Fibroblast of skin of back (primary cell): Measurements from ENCODE around the gene RPL34.
A peak's percentile ranks its signal among the peaks of the same experiment; 100 is the strongest.

Source experiments
- DNase-seq: peaks from one replicate; pipeline ENCODE4 v3.0.0-alpha.2; 2013

RPL34 gene

DNA sequence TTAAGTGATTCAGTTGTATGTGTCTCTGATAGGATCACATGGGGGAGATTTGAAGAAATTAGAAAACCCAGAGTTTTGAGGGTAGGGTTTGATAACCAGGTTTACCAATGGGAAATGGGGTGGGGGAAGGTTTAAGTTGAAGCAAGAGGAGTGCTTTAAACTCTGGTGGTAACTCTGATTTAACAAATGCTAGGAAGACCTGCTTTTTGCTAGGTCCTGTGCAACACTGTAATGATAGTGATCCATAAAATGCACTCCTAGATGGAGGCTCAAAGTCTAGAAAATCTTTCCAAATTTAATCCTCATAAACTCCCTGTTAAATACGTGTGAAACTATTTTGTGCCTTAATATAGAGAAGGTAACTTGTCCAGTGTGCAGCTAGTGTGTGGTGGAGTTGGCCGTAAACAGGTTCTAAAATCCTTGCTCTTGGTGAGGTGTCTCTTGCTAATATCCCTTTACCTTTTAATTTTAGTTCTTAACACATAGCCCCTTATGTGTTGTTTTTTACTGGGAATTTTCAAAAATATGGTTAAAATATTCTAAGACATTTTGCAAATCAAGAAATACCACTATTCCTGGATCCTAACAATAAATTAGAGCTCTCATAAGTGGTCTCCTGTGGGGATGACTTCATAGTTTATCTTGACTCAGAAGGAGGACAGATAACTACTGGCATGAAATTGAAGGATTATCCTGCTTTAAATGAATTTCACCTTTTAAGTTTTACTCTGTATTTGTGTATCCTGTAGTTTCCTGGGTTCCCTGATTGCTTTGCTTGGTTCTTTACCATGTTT is 4.1 kb downstream of the RPL34 start:
- no peak for DNase-seq

DNA sequence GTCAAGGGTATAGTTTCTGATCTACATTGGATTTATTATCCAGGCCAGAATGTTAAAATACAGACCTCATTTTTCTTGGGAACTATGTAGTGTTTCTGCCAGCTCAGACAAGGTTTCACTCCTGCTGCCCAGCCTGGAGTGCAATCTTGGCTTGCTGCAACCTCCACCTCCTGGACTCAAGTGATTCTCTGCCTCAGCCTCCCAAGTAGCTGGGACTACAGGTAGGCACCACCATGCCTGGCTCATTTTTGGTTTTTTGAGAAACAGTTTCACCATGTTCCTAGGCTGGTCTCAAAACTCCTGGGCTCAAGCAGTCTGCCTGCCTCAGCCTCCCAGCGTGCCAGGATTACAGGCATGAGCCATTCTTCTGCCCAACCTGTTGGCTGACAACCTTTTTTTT is 5.7 kb downstream of the RPL34 start:
- DNase-seq: no peak

DNA sequence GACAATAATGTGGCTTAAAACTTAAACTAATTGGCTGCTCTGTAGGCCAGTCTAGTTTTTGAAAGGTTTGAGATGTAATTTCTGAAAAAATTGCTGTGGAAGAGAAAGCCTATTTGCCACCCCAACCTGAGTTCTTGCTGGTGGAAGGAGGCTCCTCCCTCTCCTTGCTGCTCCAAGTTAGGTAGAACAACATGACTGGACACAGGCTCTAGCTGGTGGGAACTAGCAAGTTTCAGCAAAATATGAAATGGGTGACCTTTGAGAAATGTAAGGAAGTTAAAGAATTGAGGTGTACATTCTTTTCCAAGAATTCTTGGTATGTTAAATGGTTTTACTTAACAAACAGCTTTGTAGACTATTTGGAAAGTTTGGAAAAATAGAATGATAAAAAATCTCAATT is 8.0 kb downstream of the RPL34 start:
- peak; percentile 21 for DNase-seq

DNA sequence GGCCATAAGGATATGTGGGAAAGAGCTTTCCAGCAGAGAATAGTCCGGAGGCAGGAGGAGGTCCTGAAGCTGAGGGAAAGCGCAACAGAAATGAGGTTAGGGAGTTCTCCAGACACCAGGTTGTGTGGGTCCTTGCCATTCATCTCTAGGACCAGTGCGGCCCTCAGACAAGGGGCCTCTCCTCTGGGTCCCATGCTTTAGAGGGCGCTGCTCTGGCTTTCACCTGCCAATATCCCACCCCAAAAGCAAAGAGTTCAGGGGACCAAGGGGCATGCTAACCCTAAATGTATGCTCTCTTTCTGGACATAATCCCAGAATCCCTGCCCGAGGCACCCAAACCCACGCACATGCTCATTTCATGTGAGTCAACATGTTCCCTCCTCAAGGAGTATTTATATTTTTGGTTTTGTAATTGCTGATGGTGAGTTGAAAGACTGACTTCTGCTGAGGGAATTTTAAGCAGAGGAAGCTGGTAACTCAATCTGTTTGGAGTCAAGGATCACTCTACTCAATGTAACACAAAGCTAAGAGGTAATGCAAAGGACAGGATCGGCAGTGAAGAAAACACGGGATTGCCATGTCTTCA is 14.8 kb downstream of the RPL34 start:
- DNase-seq: no peak

DNA sequence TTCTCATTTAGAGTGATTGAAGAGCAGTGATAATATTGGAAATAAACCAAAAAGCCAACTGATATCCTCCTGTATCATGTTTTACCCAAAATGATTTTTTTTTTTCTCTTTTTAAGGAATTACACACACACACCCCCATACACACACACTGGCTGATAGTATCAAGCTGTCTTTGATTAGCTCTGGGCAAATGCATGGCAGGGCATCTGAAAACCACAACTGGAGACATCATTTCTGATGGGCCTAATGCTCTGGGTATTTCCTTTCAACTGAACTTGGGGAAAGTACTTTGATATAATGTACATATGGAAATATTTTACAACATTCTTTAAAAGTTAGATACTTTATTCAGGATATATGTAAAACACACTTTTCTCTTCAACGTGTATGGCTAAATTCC is 15.9 kb downstream of the RPL34 start:
- peak; percentile 61 for DNase-seq

DNA sequence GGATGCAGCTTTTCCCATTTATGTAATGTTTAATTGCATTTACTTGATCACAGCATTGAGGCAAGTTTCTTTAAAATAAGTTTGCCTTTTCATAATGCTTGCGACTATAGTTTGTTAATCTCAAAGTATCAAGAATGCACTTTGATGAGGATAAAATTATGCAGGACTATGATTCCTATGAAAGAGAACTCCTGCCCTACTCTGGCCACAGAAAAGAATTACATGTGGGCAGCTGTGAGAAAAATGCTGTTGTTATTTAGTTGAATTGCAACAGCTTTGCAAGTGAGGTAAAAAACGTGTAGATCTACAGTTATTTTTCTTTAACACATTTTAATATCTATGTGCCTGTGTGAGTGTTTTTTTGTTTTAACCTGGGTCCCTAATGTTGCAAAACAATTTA is 17.5 kb downstream of the RPL34 start:
- DNase-seq: peak; percentile 13

DNA sequence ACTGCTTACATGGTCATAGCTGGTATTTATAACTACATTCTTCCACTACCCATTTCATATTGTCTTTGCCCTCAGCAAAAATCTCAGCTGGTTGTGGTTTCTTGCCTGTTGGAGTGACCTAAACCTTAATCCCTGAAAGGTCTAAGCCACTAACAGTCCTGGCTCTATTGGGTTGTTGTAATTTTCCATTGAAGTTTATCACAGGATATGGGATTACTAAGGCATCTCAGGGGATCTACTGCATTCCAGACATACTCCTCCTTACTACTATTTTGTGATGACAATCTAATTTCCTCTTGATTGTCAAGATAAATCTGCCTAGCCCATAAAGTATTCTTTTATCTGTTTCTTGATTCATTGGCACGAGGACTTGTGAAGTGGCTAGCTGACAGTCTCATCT is 23.9 kb downstream of the RPL34 start:
- DNase-seq: peak; percentile 85

DNA sequence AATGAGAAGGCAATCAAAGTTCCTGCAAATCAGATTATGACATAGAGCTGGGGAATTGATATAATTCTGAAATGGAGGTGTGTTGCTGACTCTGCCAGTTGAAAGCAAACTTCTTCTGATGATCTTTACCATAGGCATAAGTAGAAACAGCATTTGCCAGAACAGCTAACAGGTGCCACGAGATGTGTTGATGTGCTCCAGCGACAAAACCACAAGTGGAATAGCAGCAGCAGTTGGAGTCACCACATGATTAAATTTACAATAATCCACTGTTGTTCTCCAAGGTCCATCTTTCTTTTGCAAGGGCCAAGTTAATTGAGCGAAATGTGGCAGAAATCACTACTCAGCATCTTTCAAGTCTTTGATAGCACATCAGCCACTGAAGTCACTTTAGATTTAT is 26.3 kb downstream of the RPL34 start:
- DNase-seq: no peak

DNA sequence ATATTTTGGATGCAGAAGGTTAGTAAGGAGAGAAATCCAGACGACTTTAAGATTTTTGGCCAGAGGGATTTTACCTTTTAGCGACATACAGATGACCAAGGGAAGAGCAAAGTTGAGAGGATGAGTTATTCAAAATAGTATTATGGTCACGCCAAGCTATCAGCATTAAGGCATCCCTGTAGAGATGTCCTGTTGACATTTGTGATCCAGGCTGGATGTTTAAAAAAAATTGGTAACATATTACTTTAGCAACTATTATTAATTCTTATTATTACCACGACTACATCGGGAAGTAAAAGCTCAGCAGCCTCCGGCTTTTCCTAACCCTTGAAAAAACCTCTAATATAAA is 29.5 kb downstream of the RPL34 start:
- no peak for DNase-seq

DNA sequence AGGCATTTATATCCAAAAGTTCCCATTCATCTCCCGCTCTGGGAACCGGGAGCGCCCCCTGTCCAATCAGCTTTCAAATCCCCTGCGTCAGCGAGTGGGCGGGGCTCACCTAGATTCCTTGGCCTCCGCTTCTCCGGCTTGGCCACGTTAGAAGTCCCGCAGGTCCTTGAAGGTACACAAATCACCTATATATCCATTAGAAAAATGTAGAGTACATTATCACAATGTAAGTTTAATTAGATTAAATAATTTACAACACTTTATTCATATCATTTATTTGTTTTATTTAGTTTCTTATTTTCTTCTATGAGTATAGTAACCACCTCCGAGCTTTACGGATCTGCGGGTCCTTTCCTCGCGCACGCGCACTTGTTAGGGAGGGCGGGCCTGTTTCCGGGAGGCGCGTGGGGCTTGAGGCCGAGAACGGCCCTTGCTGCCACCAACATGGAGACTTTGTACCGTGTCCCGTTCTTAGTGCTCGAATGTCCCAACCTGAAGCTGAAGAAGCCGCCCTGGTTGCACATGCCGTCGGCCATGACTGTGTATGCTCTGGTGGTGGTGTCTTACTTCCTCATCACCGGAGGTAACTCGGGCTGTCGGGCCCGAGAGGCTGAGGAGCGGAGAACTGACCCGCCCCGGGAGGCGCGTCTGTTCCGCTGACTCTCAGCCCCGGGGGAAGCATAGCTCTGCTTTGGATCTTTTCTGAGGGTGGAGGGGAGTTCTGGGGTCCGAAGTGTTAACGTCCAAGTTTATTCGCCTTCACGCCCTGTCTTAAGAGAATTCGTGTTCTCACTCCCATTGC is 30.0 kb downstream of the RPL34 start, which contains the start of gene OSTC:
OSTC (plus strand) TSS at position 388 of the 802 bp plus-strand sequence; CDS start at position 445, 57 bp downstream.
- peak; percentile 97 for DNase-seq

DNA sequence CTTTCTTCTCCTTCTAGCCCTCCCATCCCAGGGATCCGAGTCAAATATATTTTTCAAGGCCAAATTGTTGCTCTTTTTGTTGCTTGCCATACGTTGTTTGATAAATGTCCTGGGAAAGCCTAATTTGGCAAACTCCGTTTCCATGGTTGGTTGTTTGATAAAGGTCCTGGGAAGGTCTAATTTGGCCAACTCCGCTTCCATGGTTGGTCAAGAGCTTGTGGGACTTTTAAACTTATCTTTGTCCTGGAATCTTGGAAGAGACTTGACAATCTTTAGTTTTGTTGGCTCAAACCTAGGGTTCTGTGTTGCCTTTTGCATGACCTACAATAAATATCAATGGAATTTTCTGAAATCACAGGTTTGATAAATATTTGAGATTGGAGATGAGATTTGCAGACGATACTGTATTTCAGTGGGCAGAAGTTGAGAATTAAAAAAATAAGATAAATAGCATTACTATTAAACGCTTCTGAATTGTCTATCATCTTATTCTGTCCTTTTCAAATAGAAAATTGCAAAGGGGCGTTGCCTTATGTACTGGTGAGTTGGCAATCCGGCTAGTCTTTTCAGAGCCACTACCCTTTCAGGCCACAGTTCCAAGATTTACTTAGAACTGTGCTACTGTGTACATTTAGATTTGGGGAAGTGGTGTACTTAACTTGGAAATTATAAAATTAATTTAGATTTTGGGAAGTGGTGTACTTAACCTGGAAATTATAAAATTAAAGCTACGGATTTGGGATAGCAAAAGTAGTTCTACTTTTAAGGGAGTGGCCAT is 30.8 kb downstream of the RPL34 start:
- peak; percentile 73 for DNase-seq

DNA sequence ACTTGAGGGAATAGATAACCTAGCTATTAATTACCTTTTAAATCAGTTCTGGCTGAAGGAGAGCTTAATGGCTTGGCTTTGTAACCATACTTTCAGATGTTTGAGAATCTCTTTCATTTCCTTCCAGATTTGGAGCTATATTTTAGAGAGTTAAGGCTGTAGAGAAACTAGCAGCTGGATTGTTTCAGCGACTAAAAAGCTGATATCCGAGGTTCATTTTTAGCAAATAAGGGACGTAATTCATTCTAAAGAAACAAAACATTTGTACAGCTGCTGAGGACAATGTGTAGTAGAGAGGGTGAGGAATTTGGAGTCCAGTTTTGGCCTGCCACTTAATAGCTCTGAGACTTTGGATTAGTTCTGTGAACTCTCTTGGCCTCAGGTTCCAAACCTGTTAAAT is 42.3 kb downstream of the RPL34 start:
- DNase-seq: no peak

DNA sequence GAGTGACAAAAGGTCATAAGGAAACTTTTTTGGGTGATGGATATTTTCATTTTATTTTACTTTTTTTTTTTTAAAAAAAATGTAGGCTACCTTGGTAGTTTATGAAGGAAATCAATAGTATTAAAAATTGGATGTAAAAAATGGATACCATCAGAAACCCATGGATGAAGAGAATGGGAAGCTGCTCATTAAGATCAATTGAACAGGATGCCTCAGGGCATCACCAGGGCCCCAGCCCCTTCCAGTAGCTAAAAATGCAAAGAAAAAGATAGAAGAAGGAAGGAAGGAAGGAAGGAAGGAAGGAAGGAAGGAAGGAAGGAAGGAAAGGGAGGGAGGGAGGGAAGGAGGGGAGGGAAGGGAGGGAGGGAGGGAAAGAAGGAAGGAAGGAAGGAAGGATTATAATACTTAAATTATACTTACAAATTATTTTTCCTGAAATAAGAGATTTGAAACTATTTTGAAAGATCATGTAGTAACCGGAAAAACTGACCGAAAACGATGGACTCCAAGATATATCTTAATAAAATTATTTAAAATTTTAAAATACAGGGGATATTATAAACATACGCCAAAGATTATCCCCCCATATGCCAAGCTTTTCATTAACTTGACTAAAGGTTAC is 54.1 kb downstream of the RPL34 start:
- DNase-seq: no peak
